Suprapubic skin (tissue), 3 donors: ENCODE measurements around the gene POC1A.

ENCODE experiments used
- EP300 ChIP-seq: sonication (generic); formaldehyde crosslinking; IDR thresholded peaks from one replicate; pipeline ENCODE4 v1.6.1; 2017; ENCODE audit warnings: antibody characterized with exemption
- POLR2A ChIP-seq, 2 donors: fragments of 450-650 bp; IDR thresholded peaks; one replicate each; pipeline ENCODE4 v1.6.1; 2017; ENCODE audit warnings: antibody characterized with exemption in 2 of 2, mild to moderate bottlenecking in 2 of 2, moderate library complexity in 2 of 2
- TF ChIP-seq, protein P1 (sequence below), 2 donors: fragments of 200-600 bp in 1 of 2; fragments of 450-650 bp in 1 of 2; sonication (generic) in 1 of 2; IDR thresholded peaks; one replicate each; pipeline ENCODE4 v1.5.1; 2016 to 2019; ENCODE audit warnings: antibody characterized with exemption in 2 of 2, mild to moderate bottlenecking in 1 of 2, moderate library complexity in 1 of 2

DNA sequence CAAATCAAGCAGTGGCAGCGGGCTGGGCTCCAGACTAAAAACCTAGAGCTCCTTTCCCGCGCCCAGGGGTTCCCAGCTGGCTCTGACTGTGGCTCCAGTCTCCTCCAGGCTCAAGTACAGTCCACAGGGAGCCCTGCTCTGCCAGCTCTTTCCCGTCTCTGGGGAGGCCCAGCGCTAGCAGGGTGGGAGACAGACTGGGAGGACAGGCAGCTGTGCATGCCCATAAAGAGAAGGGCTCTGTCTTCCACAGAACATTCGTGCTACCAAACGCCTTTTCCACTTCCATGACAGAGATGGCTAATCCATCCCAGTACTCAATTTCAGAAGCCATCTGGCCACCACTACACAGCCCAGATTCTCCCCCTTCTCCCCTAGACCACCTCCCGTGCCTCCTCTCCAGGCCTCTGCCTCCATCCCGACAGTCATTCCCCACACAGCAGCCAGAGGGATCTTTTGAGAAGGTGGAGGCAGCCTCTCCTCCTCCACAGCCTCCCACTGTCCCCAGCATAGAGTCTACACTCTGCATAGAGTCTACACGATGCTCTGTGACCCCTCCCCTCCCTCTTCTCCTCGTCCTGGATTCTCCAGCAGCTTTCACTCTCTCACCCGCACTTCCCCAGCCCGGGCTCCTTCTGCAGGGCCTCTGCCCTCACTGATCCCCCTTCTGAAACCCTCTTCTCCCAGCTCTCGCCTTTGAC lies 91.0 kb downstream of the POC1A start:
- TF ChIP-seq POLR2A (IDR thresholded peaks at IDR 0.05) (no peak), EP300 (no peak)
- TF ChIP-seq, protein P1, sequence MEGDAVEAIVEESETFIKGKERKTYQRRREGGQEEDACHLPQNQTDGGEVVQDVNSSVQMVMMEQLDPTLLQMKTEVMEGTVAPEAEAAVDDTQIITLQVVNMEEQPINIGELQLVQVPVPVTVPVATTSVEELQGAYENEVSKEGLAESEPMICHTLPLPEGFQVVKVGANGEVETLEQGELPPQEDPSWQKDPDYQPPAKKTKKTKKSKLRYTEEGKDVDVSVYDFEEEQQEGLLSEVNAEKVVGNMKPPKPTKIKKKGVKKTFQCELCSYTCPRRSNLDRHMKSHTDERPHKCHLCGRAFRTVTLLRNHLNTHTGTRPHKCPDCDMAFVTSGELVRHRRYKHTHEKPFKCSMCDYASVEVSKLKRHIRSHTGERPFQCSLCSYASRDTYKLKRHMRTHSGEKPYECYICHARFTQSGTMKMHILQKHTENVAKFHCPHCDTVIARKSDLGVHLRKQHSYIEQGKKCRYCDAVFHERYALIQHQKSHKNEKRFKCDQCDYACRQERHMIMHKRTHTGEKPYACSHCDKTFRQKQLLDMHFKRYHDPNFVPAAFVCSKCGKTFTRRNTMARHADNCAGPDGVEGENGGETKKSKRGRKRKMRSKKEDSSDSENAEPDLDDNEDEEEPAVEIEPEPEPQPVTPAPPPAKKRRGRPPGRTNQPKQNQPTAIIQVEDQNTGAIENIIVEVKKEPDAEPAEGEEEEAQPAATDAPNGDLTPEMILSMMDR (IDR thresholded peaks at IDR 0.05), result no peak
